PC-9 (cell line): ENCODE measurements around the gene NEURL3.

Source experiments
- EZH2 ChIP-seq: fragments of 200-600 bp; sonication (generic); IDR thresholded peaks from 2 replicates; pipeline ENCODE4 v1.8.0; 2017; ENCODE audit warnings: antibody characterized with exemption, low read depth
- TF ChIP-seq, protein P1 (sequence below): fragments of 200-600 bp; sonication (generic); conservative IDR thresholded peaks from 2 replicates; pipeline ENCODE4 v1.6.1; 2017; ENCODE audit warnings: mixed run types, antibody characterized with exemption, mild to moderate bottlenecking, moderate library complexity

DNA sequence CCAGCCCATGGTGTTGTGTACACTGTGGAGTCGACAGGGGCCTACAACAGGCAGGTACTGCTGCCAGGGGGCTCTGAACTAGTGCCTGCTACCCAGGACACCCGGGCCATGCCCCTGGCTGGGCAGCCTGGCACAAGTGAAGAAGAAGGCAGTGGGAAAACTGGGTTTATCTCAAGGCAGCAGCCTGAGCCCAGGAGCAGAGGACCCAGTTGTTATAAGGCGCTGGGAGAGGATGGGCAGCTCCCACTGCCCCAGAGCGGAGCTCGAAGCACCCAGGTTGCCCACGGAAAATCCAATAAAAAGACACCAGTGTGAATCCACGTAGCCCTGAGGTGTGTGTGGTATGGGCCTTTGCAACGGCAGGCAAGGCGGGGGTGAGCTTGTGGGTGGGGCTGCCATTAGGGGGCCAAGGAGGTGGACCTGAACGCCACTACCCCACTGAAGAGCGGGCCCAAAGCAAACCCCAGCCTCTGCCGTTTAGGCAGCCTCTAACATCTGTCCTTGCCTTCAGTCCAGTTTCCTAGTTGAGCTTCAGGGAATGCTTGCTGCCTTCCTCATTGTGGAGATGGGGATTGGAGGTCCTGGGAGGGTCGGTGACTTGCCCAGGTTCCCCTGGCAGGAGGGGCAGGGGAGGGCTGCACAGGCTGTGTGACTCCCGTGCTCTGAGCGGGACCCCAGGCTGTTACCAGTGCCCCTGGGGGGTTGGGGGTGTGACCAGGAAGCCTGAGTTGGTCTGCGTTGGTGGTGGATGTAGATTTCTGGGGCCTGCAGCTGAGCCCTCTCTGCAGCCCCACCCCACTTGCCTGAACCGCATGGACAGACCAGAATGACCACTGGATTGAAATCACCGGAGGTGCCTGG, 47.4 kb upstream of the NEURL3 start:
- TF ChIP-seq, protein P1, sequence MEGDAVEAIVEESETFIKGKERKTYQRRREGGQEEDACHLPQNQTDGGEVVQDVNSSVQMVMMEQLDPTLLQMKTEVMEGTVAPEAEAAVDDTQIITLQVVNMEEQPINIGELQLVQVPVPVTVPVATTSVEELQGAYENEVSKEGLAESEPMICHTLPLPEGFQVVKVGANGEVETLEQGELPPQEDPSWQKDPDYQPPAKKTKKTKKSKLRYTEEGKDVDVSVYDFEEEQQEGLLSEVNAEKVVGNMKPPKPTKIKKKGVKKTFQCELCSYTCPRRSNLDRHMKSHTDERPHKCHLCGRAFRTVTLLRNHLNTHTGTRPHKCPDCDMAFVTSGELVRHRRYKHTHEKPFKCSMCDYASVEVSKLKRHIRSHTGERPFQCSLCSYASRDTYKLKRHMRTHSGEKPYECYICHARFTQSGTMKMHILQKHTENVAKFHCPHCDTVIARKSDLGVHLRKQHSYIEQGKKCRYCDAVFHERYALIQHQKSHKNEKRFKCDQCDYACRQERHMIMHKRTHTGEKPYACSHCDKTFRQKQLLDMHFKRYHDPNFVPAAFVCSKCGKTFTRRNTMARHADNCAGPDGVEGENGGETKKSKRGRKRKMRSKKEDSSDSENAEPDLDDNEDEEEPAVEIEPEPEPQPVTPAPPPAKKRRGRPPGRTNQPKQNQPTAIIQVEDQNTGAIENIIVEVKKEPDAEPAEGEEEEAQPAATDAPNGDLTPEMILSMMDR, result no peak
- no peak for TF ChIP-seq EZH2
